ENCODE data around the gene TFPT. TPM values are rescaled to one million over a fixed set of nuclear protein-coding genes. Genes with fewer than 3 reads are reported as not detected.
"Not testable (repeated sequence)": the region's sequence is repeated elsewhere in the genome, so short reads cannot be mapped to it uniquely, and the experiment has no call there.

The TFPT gene
- total RNA-seq, 4 donors from 2014 or later, result 9.8 to 25.8 (median 14.0) TPM

- Histone ChIP-seq H3K36me3 (peaks cover 0 to 11% (median 5%) of the 10 kb centered on the region in 4 donors), H3K9me3 (no peaks in the 10 kb centered on the region), H3K4me3 (peak within 1 kb of the TSS; percentile 73 to 95 (median 85)), H3K4me1 (peaks cover 0 to 22% (median 10%) of the 10 kb centered on the region in 4 donors), H3K27ac (peak within 1 kb of the TSS; percentile 77 to 80 (median 78)), H3K27me3 (no peaks in the 10 kb centered on the region)
- in situ Hi-C loops (cut with MboI; ENCODE audit: low pct_ligation_motif_present in 1 of 4, low pct_unique_long_range_greater_than_20kb in 1 of 4, low sequenced_read_pairs in 3 of 4) (no loop called here), intact Hi-C loops (cut with DNase I; ENCODE audit: low total_unique reads) (no loop called here)
- DNase-seq, result peak; percentile 98
- WGBS, 2 donors (ENCODE audit: low coverage in 1 of 2), result 3% methylated on average over 53 of the region's 54 CpGs; no CpG with 5 or more reads in 1 of the 2 donors
- TF ChIP-seq POLR2A (IDR thresholded peaks at IDR 0.05) (peak; percentile 84), POLR2AphosphoS5 (IDR thresholded peaks at IDR 0.05) (peak; percentile 56 to 89 (median 88)), EP300 (IDR thresholded peaks at IDR 0.05; ENCODE audit: low read depth) (no peak)
- TF ChIP-seq, protein P1, sequence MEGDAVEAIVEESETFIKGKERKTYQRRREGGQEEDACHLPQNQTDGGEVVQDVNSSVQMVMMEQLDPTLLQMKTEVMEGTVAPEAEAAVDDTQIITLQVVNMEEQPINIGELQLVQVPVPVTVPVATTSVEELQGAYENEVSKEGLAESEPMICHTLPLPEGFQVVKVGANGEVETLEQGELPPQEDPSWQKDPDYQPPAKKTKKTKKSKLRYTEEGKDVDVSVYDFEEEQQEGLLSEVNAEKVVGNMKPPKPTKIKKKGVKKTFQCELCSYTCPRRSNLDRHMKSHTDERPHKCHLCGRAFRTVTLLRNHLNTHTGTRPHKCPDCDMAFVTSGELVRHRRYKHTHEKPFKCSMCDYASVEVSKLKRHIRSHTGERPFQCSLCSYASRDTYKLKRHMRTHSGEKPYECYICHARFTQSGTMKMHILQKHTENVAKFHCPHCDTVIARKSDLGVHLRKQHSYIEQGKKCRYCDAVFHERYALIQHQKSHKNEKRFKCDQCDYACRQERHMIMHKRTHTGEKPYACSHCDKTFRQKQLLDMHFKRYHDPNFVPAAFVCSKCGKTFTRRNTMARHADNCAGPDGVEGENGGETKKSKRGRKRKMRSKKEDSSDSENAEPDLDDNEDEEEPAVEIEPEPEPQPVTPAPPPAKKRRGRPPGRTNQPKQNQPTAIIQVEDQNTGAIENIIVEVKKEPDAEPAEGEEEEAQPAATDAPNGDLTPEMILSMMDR (IDR thresholded peaks at IDR 0.05), result no peak
Measured at GRCh38 chr19:54102421-54103169, 12.9 kb downstream of the TFPT start, which contains the start of gene NDUFA3. Gene NDUFA3 (plus strand): TSS chr19:54102855. CDS start chr19:54102879, 24 bp downstream.

DNA sequence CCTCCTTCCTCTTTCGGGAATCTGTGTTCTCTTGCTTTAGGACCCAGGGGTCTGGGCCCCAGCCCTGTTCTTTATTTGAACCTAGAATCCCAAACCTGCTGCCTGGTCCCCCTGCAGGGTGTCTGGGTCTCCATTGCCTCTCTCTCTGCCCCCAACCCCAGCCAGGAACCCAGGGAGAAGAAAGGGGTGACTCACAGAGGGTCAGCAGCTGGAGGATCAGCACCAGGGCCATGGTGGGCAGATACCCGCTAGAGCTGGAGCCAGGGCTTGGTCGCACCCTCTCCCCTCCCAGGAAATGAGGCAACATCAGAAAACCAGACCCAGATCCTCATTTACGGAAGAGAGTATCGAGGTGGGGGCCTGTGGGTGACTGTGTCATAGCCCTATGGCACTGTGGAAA is 14.9 kb downstream of the TFPT start, which contains the start of gene OSCAR:
OSCAR (minus strand) TSS at position 243 of the 400 bp plus-strand sequence; CDS start at position 232, 11 bp downstream.
- TF ChIP-seq POLR2AphosphoS5 (IDR thresholded peaks at IDR 0.05) (no peak), POLR2A (IDR thresholded peaks at IDR 0.05) (no peak), EP300 (IDR thresholded peaks at IDR 0.05; ENCODE audit: low read depth) (no peak)
- TF ChIP-seq, protein P1 (IDR thresholded peaks at IDR 0.05), result no peak
- Histone ChIP-seq H3K27ac (no peak within 1 kb of the TSS), H3K36me3 (no peaks in the 10 kb centered on the region), H3K27me3 (no peaks in the 10 kb centered on the region), H3K9me3 (no peaks in the 10 kb centered on the region), H3K4me3 (no peak within 1 kb of the TSS), H3K4me1 (peaks cover 6 to 37% (median 16%) of the 10 kb centered on the region in 4 donors)
- no peak for DNase-seq
- WGBS, 2 donors (ENCODE audit: low coverage in 1 of 2), result 40 to 63% methylated on average over 1 to 5 of the region's 5 CpGs
- intact Hi-C loops (cut with DNase I; ENCODE audit: low total_unique reads) (no loop called here), in situ Hi-C loops (cut with MboI; ENCODE audit: low pct_ligation_motif_present in 1 of 4, low pct_unique_long_range_greater_than_20kb in 1 of 4, low sequenced_read_pairs in 3 of 4) (no loop called here)

- intact Hi-C loops (cut with DNase I; ENCODE audit: low total_unique reads); H3K9me3 ChIP-seq; H3K27ac ChIP-seq; H3K36me3 ChIP-seq; H3K4me3 ChIP-seq; DNase-seq; in situ Hi-C loops (cut with MboI; ENCODE audit: low pct_ligation_motif_present in 1 of 4, low pct_unique_long_range_greater_than_20kb in 1 of 4, low sequenced_read_pairs in 3 of 4); H3K27me3 ChIP-seq: not testable (repeated sequence)
- 75% methylated on average over 9 of the region's 9 CpGs; no CpG with 5 or more reads in 1 of the 2 donors for WGBS, 2 donors (ENCODE audit: low coverage in 1 of 2)
- H3K4me1 ChIP-seq, result peaks cover 8 to 41% (median 18%) of the 10 kb centered on the region in 4 donors
Measured at GRCh38 chr19:54099903-54100255, 15.6 kb downstream of the TFPT start.

DNA sequence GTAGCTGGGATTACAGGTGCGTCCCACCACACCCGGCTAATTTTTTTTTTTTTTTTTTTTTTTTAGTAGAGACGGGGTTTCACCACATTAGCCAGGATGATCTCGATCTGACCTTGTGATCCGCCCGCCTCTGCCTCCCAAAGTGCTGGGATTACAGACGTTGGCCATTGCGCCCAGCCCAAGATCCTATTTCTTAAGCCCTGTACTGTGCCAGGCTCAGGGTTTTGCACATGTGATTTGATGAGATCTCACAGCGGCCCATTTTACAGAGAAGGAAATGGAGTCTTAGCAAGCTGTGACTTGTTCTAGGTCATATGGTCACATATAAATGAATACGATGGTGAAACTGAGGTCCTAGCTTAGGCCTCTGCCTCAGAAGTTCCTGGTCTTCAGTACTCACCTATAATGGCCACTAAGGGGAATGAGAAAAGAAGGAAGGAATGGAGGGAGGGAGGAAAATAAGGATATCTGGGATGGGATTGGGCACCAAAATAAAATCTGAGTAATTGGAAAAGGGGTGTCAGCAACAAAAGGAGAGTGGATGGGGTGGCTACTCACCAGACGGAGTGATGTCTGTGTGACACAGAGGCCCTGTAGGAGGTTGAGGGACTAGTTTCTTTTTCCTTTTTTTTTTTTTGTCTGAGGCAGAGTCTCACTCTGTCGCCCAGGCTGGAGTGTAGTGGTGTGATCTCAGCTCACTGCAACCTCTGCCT is 16.1 kb downstream of the TFPT start:
- peaks cover 3% of the 10 kb centered on the region for H3K27me3 ChIP-seq
- H3K36me3 ChIP-seq, result no peaks in the 10 kb centered on the region
- in situ Hi-C loops (cut with MboI; ENCODE audit: low pct_ligation_motif_present in 1 of 4, low pct_unique_long_range_greater_than_20kb in 1 of 4, low sequenced_read_pairs in 3 of 4) (no loop called here), intact Hi-C loops (cut with DNase I; ENCODE audit: low total_unique reads) (no loop called here)
- no peak for DNase-seq
- H3K4me1 ChIP-seq, result peaks cover 8 to 37% (median 18%) of the 10 kb centered on the region in 4 donors
- 87 to 96% methylated on average over 4 to 12 of the region's 12 CpGs for WGBS, 2 donors (ENCODE audit: low coverage in 1 of 2)
- H3K9me3 ChIP-seq, result no peaks in the 10 kb centered on the region
- no peak overlapping the region for H3K4me3 ChIP-seq
- no peak overlapping the region for H3K27ac ChIP-seq
- TF ChIP-seq, protein P1 (IDR thresholded peaks at IDR 0.05), result no peak
- TF ChIP-seq EP300 (IDR thresholded peaks at IDR 0.05; ENCODE audit: low read depth), result no peak
- TF ChIP-seq POLR2A (IDR thresholded peaks at IDR 0.05), result no peak
- no peak for TF ChIP-seq POLR2AphosphoS5 (IDR thresholded peaks at IDR 0.05)

Data from transverse colon (tissue), 4 donors.